Measurements from ENCODE around the gene STX18. TPM values are rescaled to one million over a fixed set of nuclear protein-coding genes. Genes with fewer than 3 reads are reported as not detected.
"Not testable (repeated sequence)": the region's sequence is repeated elsewhere in the genome, so short reads cannot be mapped to it uniquely, and the experiment has no call there.

The STX18 gene
- polyA plus RNA-seq, 1 donor from 2014 or later: 28.3 TPM

DNA sequence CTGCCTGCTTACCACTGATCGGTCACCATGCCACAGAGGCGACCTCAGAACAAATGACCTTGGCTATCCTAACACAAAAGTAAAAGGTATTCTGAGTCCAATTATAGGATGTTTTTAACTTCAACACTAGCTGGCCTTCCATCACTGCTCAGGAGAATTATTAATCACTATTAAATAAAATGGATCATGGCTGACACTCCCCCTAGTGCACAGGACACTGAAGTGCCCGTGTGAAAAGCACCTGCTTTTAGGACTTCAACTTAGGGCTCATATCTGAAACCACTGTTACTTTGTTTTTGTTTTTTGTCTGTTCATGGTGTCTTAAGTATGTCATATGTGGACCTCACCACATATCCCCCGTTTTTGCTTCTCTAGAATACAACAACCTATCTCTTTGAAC lies 33.9 kb downstream of the STX18 start:
- H3K27ac Mint-ChIP-seq: no peak overlapping the region
- H3K9me3 Mint-ChIP-seq: no peaks in the 10 kb centered on the region
- no peak overlapping the region for H3K4me3 Mint-ChIP-seq
- peaks cover 8 to 9% (median 9%) of the 10 kb centered on the region in 3 donors for H3K4me1 Mint-ChIP-seq
- no peaks in the 10 kb centered on the region for H3K27me3 Mint-ChIP-seq
- H3K36me3 Mint-ChIP-seq: peaks cover 4% of the 10 kb centered on the region

DNA sequence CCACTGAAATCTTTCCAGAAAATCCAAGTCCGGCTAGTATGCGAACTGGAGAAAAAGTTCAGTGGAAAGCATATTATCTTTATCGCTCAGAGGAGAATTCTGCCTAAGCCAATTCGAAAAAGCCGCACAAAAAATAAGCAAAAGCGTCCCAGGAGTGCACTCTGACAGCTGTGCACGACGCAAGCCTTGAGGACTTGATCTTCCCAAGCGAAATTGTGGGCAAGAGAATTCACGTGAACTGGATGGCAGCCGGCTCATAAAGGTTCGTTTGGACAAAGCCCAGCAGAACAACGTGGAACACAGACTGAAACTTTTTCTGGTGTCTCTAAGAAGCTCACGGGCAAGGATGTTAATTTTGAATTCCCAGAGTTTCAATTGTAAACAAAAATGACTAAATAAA lies 34.4 kb downstream of the STX18 start:
- peaks cover 4% of the 10 kb centered on the region for H3K36me3 Mint-ChIP-seq
- H3K4me1 Mint-ChIP-seq: peaks cover 11 to 13% (median 12%) of the 10 kb centered on the region in 3 donors
- no peaks in the 10 kb centered on the region for H3K27me3 Mint-ChIP-seq
- no peak overlapping the region for H3K4me3 Mint-ChIP-seq
- no peaks in the 10 kb centered on the region for H3K9me3 Mint-ChIP-seq
- H3K27ac Mint-ChIP-seq: no peak overlapping the region

DNA sequence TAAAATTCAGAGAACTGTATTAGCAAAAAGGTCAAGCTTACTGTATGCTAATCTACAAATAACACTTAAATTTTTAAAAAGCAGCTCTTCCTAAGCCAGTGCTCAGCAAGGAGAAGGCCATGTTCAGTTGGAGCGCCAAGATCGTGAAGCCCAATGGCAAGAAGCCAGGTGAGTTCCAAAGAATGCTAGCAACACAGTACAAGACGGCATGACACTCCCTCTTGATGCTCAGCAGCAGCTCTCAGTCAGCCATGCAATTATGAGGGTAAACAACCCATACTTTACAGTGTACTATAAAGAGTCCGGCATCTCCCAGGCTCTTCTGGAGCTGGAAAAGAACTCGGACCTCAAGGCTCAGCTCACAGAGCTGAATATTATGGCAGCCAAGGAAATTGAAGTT lies 34.9 kb downstream of the STX18 start:
- H3K9me3 Mint-ChIP-seq: no peaks in the 10 kb centered on the region
- no peak overlapping the region for H3K4me3 Mint-ChIP-seq
- no peaks in the 10 kb centered on the region for H3K27me3 Mint-ChIP-seq
- H3K27ac Mint-ChIP-seq: no peak overlapping the region
- peaks cover 11 to 13% (median 12%) of the 10 kb centered on the region in 3 donors for H3K4me1 Mint-ChIP-seq
- H3K36me3 Mint-ChIP-seq: peaks cover 4% of the 10 kb centered on the region

DNA sequence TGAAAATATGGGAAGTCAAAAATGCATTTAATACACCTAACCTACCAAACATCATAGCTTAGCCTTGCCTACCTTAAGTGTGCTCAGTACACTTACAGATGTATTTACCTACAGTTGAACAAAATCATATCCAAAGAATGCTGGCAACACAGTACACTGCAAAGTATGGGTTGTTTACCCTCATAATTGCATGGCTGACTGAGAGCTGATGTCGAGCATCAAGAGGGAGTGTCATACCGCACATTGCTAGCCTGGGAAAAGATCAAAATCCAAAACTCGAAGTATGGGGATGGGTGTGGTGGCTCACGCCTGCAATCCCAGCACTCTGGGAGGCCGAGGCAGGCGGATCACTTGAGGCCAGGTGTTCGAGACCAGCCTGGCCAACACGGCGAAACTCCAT lies 36.6 kb downstream of the STX18 start:
- not testable (repeated sequence) for H3K9me3 Mint-ChIP-seq, H3K4me3 Mint-ChIP-seq, H3K27ac Mint-ChIP-seq, H3K27me3 Mint-ChIP-seq, H3K36me3 Mint-ChIP-seq
- H3K4me1 Mint-ChIP-seq: peaks cover 12 to 14% (median 13%) of the 10 kb centered on the region in 3 donors

DNA sequence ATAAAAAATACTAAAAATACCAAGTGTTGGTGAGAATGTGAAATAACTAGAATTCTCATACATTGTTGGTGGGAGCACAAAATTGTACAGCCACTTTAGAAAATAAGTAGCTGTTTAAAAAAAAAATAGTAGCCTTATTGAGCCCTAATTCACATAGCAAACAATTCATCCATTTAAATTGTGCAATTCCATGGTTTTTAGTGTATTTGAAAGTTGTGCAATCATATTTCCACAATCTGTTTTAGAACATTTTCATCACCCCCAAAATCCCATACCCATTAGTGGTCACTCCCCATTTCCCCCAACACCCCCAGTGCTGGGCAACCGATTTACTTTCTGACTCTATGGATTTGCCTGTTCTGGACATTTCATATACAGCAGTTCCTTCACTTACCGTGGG lies 37.1 kb downstream of the STX18 start:
- peaks cover 6% of the 10 kb centered on the region for H3K36me3 Mint-ChIP-seq
- H3K4me1 Mint-ChIP-seq: peaks cover 12 to 13% (median 13%) of the 10 kb centered on the region in 3 donors
- no peak overlapping the region for H3K4me3 Mint-ChIP-seq

DNA sequence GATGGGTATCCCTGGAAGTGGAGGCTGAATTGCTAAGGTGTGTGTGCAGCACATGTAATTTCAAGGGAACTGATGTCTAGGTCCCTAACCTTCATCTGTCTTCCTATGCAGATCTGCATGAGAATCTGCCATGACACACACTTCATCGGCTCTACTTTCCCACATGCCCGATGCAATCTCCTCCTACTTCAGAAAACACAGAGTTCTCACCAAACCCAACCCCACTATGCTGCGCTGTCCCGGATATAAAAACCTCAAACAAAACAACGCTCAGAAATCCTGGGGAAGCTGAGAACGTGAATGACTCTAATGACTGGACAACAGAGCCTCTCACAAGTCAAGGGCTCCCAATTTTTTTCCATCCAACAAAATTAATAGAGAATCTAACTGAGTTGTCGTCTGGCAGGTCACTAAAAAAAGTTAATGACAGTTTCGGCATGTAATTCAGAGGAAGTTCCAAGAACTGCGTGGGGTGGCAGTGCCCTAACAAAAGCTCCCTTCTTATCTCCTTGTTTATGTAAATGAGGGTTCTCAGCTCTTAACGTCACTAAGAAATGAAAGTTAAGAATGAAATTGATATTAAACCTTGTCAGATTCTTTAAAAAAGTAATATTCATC lies 39.0 kb downstream of the STX18 start:
- Mint-ChIP-seq H3K27ac (peak overlapping the region in 2 of 3 donors; percentile 14 to 31), H3K4me3 (peak overlapping the region; percentile 23 to 72 (median 54)), H3K27me3 (no peaks in the 10 kb centered on the region), H3K36me3 (peaks cover 2% of the 10 kb centered on the region), H3K4me1 (peaks cover 8 to 10% (median 9%) of the 10 kb centered on the region in 3 donors), H3K9me3 (no peaks in the 10 kb centered on the region)

More for the DNA sequence above, 37.1 kb downstream of the STX18 start:
- Mint-ChIP-seq H3K27me3 (no peaks in the 10 kb centered on the region), H3K27ac (no peak overlapping the region), H3K9me3 (no peaks in the 10 kb centered on the region)

DNA sequence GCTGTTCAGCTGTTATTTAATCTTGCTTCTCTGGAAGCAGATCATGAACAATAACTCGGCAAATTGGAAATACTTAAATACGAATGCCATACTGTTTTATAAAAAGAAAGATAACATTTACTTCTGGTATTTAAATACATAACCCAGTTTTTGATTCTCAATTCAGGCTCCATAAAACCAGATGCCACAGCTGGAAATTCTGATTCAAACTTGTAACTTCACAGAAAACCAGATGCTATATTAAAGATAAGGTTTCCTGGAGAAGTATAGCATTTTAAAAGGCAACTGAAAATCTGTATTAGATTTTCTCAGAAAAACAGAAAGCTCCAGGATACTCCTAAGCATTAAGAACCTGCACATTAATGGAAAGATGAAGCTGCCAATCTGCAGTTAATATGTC lies 40.2 kb downstream of the STX18 start:
- Mint-ChIP-seq H3K9me3 (no peaks in the 10 kb centered on the region), H3K4me3 (no peak overlapping the region), H3K4me1 (peaks cover 7 to 10% (median 9%) of the 10 kb centered on the region in 3 donors), H3K27ac (no peak overlapping the region), H3K27me3 (no peaks in the 10 kb centered on the region), H3K36me3 (peaks cover 2% of the 10 kb centered on the region)

DNA sequence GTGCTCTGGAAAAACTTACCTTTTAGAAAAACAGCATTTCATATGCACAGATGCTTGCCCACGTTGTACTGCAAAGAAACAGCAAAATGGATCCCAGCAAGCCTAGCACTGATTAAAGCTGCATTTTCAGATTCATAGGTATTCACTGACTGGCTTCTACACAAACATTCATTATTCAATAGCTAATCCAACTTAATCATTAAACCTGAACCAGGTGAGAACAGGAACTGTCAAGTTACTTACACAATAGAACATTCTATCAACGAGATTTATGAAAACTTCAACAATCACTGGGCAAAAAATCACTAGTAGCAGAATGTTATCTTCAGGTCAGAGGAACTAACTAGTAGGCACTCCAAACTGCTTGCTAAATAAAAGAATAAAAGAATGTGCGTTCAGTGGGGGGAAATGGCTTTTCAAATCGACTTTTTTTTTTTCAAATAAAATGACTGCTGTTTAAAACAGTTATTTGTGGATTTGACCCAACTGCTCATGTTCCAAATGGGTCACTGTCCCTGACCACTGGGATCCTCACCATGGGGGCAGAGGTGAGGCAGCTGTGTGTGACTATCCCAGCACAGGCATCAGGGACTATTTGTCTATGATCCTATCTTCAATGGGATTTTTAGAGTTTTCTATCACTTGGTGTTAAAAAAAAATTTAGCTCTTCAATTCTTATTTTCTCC lies 42.3 kb downstream of the STX18 start:
- Mint-ChIP-seq H3K27me3 (no peaks in the 10 kb centered on the region), H3K36me3 (peaks cover 2% of the 10 kb centered on the region), H3K4me3 (no peak overlapping the region), H3K9me3 (no peaks in the 10 kb centered on the region), H3K4me1 (peaks cover 9 to 11% (median 10%) of the 10 kb centered on the region in 3 donors), H3K27ac (no peak overlapping the region)

DNA sequence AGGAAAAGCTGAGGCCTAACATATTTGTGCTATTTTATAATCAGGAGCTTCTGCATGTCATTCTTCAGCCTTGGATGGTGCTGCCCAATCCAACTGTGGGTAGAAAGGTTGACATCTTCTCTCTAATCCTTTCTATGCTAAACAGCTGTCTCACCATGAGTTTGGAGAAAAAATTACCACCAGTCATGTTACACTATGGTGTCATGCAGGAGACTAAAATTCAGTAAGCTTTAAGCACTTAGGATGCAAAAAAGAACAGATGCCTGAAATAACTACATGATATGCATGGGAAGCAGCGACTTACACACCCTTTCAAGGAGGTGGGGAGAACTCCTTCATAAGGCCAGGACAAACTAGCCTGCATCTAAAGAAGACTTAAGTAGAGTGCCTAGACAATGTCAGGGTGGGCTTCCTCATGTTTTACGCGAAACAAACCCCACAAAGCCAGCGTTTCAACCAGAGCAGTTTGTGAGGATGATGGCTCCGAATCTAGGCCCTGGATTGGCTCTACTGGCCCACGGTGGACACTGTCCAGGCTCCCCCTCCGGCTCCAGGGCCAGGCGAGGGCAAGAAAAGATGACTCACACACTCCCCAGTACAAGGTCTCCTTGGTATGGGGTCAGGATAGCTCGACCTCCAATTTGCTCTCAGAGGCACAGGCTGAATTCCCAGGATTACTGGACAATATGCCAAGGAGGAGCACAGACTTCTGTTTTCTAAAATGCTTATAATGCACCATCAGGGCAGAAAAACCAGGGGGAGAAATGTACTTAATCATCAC lies 45.1 kb downstream of the STX18 start:
- no peak overlapping the region for H3K4me3 Mint-ChIP-seq
- H3K27me3 Mint-ChIP-seq: no peaks in the 10 kb centered on the region
- peaks cover 11 to 18% (median 12%) of the 10 kb centered on the region in 3 donors for H3K4me1 Mint-ChIP-seq
- H3K9me3 Mint-ChIP-seq: no peaks in the 10 kb centered on the region
- peaks cover 2% of the 10 kb centered on the region for H3K36me3 Mint-ChIP-seq
- H3K27ac Mint-ChIP-seq: no peak overlapping the region

DNA sequence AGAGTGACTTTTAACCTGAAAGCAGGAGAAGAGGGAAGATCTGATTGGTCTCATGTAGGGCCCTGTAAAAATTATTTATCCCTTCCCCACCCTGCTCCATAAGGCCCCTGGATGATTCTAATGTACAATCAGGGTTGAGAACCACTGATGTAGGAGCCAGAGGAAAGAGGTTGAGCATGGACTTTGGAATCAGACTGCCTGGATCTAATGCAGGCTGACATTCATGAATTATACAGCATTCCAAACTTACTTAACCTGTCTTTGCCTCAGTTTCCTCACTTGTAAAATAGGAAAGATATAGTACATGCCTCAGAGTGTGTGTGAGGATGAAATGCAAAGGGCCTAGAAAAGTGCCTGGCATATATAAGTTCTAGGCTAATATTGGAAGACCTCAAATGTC lies 47.0 kb downstream of the STX18 start:
- peaks cover 7 to 18% (median 17%) of the 10 kb centered on the region in 3 donors for H3K4me1 Mint-ChIP-seq
- no peak overlapping the region for H3K4me3 Mint-ChIP-seq
- no peak overlapping the region for H3K27ac Mint-ChIP-seq
- H3K9me3 Mint-ChIP-seq: no peaks in the 10 kb centered on the region
- H3K36me3 Mint-ChIP-seq: no peaks in the 10 kb centered on the region
- no peaks in the 10 kb centered on the region for H3K27me3 Mint-ChIP-seq

DNA sequence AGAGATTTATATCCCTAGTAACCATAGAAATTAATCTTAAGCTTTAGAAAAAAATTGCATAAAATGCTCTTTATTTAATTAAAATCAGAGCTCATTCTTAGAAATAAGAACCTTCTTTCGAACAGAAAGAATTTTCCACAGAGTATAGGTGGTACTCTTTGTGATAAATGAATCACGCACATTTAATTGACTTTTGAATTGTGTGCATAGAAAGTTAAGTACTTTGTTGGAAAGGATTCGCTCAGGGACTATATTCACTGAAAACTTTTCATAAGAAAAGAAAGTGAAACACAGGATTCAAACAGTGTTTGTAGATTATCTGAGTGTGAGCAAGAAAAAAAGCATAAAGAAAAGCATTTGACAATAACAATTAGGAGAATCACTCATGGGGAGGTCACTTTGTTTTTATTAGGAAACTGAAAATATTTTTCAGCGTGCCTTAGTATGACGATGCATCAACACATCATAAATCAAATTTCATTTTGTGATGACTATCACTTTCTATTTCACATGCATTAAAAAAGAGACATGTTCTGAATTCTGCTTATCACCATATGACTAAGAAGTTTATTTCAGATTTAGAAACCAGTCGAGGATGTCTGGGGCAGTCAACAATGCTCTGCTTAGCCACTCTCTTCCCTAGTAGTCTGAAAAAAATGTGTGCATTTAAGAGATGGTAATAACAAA lies 49.5 kb downstream of the STX18 start:
- H3K36me3 Mint-ChIP-seq: no peaks in the 10 kb centered on the region

DNA sequence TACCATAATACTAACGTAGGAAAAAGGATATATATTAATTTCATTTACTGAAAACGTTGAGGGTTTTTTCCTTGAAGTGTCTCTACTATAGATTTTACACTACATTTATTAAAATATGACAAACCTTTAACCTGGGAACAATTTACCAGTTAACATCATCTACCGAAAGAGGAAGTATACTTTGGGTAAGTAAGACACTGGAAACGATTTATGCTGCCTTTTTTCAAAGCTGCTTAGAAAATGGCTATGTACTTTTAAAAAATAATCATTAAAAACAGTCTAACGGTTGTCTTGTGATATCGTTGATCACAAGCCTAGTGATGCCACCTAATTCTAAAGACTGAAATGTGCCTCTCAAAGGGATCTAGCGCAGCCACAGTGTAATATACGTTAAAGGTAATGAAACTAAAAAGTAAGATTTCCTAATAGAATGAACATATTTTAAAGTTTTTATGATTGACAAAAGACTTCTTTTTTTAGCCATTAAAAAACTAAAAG lies 50.4 kb downstream of the STX18 start:
- peak overlapping the region; percentile 50 to 97 (median 71) for H3K27ac Mint-ChIP-seq
- H3K36me3 Mint-ChIP-seq: peaks cover 3% of the 10 kb centered on the region
- H3K4me3 Mint-ChIP-seq: peak overlapping the region; percentile 83 to 92 (median 88)
- no peaks in the 10 kb centered on the region for H3K27me3 Mint-ChIP-seq
- H3K9me3 Mint-ChIP-seq: no peaks in the 10 kb centered on the region
- H3K4me1 Mint-ChIP-seq: peaks cover 7 to 17% (median 15%) of the 10 kb centered on the region in 3 donors

More for the DNA sequence above, 49.5 kb downstream of the STX18 start:
- H3K27ac Mint-ChIP-seq: peak overlapping the region; percentile 54 to 97 (median 89)
- H3K9me3 Mint-ChIP-seq: no peaks in the 10 kb centered on the region
- H3K4me3 Mint-ChIP-seq: peak overlapping the region; percentile 69 to 92 (median 88)
- no peaks in the 10 kb centered on the region for H3K27me3 Mint-ChIP-seq
- H3K4me1 Mint-ChIP-seq: peaks cover 7 to 18% (median 15%) of the 10 kb centered on the region in 3 donors

DNA sequence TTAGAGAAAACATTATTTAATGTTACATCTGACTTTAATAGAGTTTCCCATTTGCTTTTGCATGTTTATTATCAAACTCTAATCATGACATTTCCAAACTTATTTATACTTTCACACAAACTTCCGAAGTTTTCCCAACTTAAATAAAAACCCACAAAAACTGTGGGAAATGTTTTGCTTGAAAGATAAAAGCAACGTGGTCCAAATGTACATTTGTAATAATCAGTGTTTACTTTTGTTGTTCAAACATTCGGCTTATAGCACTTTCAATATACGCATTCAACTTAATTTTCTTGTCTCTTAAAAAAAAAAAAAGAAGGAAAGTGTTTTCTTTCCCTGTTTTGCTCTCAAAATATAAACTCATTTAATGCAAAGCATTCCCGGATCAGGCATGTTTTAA lies 51.0 kb downstream of the STX18 start:
- H3K27ac Mint-ChIP-seq: no peak overlapping the region
- peak overlapping the region in 1 of 4 donors; percentile 92 for H3K4me3 Mint-ChIP-seq
- H3K27me3 Mint-ChIP-seq: no peaks in the 10 kb centered on the region
- H3K9me3 Mint-ChIP-seq: no peaks in the 10 kb centered on the region
- H3K36me3 Mint-ChIP-seq: peaks cover 3% of the 10 kb centered on the region
- peaks cover 7 to 15% (median 15%) of the 10 kb centered on the region in 3 donors for H3K4me1 Mint-ChIP-seq

DNA sequence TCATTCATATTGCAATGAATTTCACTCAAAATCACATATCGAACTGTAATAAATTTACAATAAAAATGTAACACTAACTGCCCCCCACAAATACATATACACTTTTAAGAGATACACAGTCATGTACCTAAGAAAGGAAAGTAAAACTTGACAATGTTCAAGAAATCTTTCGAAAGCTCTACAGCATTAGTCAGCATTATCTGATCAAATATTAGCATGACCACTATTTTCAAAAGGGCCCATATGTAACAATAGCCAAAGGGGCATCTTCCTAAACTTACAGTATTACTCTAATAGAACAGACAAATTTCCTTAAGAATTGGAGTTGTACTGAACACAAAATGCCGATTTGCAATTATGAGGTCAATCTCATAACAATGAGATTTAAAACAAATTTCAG lies 51.8 kb downstream of the STX18 start:
- H3K9me3 Mint-ChIP-seq: no peaks in the 10 kb centered on the region
- H3K4me3 Mint-ChIP-seq: no peak overlapping the region
- peaks cover 7 to 15% (median 14%) of the 10 kb centered on the region in 3 donors for H3K4me1 Mint-ChIP-seq
- H3K27me3 Mint-ChIP-seq: no peaks in the 10 kb centered on the region
- peaks cover 3% of the 10 kb centered on the region for H3K36me3 Mint-ChIP-seq
- no peak overlapping the region for H3K27ac Mint-ChIP-seq
